ENCODE measurements around the gene MAGI2.

DNA sequence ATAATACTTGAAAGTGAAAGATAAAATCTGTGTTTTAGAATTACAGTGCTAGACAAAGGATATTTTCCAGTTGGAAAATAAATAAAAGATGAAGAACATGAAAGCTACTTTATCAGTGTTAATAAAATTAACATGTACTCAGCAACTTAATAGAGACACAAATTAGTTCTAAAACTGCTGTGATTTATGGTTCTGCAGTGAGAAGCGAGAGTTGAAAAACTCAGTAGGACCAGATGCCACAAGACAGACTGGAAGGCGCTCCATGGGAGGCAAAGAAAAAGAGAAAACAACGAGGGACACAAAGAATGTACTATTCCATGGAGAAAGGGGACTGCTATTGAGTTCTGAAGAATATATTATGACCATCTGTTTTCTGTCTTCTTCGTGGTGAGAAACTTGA is 1064.4 kb downstream of the MAGI2 start:
- TF ChIP-seq, protein P1, sequence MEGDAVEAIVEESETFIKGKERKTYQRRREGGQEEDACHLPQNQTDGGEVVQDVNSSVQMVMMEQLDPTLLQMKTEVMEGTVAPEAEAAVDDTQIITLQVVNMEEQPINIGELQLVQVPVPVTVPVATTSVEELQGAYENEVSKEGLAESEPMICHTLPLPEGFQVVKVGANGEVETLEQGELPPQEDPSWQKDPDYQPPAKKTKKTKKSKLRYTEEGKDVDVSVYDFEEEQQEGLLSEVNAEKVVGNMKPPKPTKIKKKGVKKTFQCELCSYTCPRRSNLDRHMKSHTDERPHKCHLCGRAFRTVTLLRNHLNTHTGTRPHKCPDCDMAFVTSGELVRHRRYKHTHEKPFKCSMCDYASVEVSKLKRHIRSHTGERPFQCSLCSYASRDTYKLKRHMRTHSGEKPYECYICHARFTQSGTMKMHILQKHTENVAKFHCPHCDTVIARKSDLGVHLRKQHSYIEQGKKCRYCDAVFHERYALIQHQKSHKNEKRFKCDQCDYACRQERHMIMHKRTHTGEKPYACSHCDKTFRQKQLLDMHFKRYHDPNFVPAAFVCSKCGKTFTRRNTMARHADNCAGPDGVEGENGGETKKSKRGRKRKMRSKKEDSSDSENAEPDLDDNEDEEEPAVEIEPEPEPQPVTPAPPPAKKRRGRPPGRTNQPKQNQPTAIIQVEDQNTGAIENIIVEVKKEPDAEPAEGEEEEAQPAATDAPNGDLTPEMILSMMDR (conservative IDR thresholded peaks at IDR 0.05; ENCODE audit: low read depth in 2 of 2), result no peak
- TF ChIP-seq, protein P2, sequence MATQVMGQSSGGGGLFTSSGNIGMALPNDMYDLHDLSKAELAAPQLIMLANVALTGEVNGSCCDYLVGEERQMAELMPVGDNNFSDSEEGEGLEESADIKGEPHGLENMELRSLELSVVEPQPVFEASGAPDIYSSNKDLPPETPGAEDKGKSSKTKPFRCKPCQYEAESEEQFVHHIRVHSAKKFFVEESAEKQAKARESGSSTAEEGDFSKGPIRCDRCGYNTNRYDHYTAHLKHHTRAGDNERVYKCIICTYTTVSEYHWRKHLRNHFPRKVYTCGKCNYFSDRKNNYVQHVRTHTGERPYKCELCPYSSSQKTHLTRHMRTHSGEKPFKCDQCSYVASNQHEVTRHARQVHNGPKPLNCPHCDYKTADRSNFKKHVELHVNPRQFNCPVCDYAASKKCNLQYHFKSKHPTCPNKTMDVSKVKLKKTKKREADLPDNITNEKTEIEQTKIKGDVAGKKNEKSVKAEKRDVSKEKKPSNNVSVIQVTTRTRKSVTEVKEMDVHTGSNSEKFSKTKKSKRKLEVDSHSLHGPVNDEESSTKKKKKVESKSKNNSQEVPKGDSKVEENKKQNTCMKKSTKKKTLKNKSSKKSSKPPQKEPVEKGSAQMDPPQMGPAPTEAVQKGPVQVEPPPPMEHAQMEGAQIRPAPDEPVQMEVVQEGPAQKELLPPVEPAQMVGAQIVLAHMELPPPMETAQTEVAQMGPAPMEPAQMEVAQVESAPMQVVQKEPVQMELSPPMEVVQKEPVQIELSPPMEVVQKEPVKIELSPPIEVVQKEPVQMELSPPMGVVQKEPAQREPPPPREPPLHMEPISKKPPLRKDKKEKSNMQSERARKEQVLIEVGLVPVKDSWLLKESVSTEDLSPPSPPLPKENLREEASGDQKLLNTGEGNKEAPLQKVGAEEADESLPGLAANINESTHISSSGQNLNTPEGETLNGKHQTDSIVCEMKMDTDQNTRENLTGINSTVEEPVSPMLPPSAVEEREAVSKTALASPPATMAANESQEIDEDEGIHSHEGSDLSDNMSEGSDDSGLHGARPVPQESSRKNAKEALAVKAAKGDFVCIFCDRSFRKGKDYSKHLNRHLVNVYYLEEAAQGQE (IDR thresholded peaks at IDR 0.05; ENCODE audit: unreplicated experiment), result no peak
- TF ChIP-seq EZH2 (IDR thresholded peaks at IDR 0.05; ENCODE audit: low read depth, unreplicated experiment), result no peak
